GM12878 (cell line): ENCODE data around the gene TRPM7. TPM values are rescaled to one million over a fixed set of nuclear protein-coding genes. Genes with fewer than 3 reads are reported as not detected.
A peak's percentile ranks its signal among the peaks of the same experiment; 100 is the strongest.

Experiments used
- ASH2L ChIP-seq: fragments of 300-600, 200-600 bp; sonication (generic); IDR thresholded peaks from 2 replicates; pipeline ENCODE4 v1.6.1; 2017; ENCODE audit warnings: low read depth, mild to moderate bottlenecking, borderline replicate concordance
- ATF7 ChIP-seq: fragments of 450-650 bp; IDR thresholded peaks from 2 replicates; pipeline ENCODE4 v1.6.1; 2016; ENCODE audit warnings: low read depth, mild to moderate bottlenecking
- BRCA1 ChIP-seq: IDR thresholded peaks from 2 replicates; pipeline ENCODE4 v1.6.1; 2011; ENCODE audit warnings: low read depth, low read length, improper control_type of control experiment
- EGR1 ChIP-seq, 2 experiments: IDR thresholded peaks; 1 replicate in 1 of 2; 2 replicates in 1 of 2; pipeline ENCODE4 v1.6.1; 2011 to 2012; ENCODE audit warnings: low read depth in 2 of 2, low read length in 2 of 2, borderline replicate concordance in 1 of 2, mild to moderate bottlenecking in 1 of 2, moderate library complexity in 1 of 2
- MEF2B ChIP-seq: fragments of 450-650 bp; IDR thresholded peaks from 2 replicates; pipeline ENCODE4 v1.6.1; 2018; ENCODE audit warnings: mild to moderate bottlenecking, moderate library complexity; ENCODE audit not compliant: partially characterized antibody, poor library complexity, severe bottlenecking
- NFIC ChIP-seq: IDR thresholded peaks from 2 replicates; pipeline ENCODE4 v1.6.1; 2012; ENCODE audit warnings: low read depth, mild to moderate bottlenecking, inconsistent platforms, low read length, moderate library complexity
- NFYB ChIP-seq: IDR thresholded peaks from 2 replicates; pipeline ENCODE4 v1.6.1; 2011; ENCODE audit warnings: low read depth, mild to moderate bottlenecking, low read length, improper control_type of control experiment, moderate library complexity; ENCODE audit not compliant: insufficient read depth
- NKRF ChIP-seq: fragments of 450-650 bp; conservative IDR thresholded peaks from 2 replicates; pipeline ENCODE4 v1.6.1; 2017; ENCODE audit warnings: mild to moderate bottlenecking, moderate library complexity
- NR2F1 ChIP-seq: fragments of 450-650 bp; conservative IDR thresholded peaks from 2 replicates; pipeline ENCODE4 v1.6.1; 2017; ENCODE audit warnings: mild to moderate bottlenecking
- RELA ChIP-seq: fragments of 450-650 bp; IDR thresholded peaks from 2 replicates; pipeline ENCODE4 v1.8.0; 2014; ENCODE audit warnings: borderline replicate concordance; ENCODE audit not compliant: partially characterized antibody
- SREBF2 ChIP-seq: IDR thresholded peaks from 2 replicates; pipeline ENCODE4 v1.6.1; 2012; ENCODE audit warnings: mild to moderate bottlenecking, low read length
- STAT1 ChIP-seq: fragments of 450-650 bp; conservative IDR thresholded peaks from 2 replicates; pipeline ENCODE4 v1.6.1; 2014; ENCODE audit warnings: antibody characterized with exemption, mild to moderate bottlenecking
- TCF12 ChIP-seq: IDR thresholded peaks from 2 replicates; pipeline ENCODE4 v1.6.1; 2011; ENCODE audit warnings: low read depth, mild to moderate bottlenecking, low read length
- USF2 ChIP-seq: IDR thresholded peaks from 2 replicates; pipeline ENCODE4 v1.6.1; 2011; ENCODE audit warnings: low read depth, low read length, improper control_type of control experiment, borderline replicate concordance
- ZBED1 ChIP-seq: IDR thresholded peaks from 2 replicates; pipeline ENCODE4 v1.6.1; 2016; ENCODE audit warnings: borderline replicate concordance
- ZNF592 ChIP-seq: fragments of 450-650 bp; IDR thresholded peaks from 2 replicates; pipeline ENCODE4 v1.6.1; 2017; ENCODE audit warnings: mild to moderate bottlenecking, moderate library complexity
- polyA plus RNA-seq, 11 experiments: library from polyadenylated mRNA; depleted of rRNA in 4 of 11; unstranded in 6 of 11; stranded (reverse) in 5 of 11; fragments of >200 nt; fragmentation: Nextera tagmentation in 4 of 11; fragmentation: Illumina TruSeq in 1 of 11; extraction: Ambion mirVana in 4 of 11; extraction: Trizol in 1 of 11; gene quantifications; 1 replicate in 1 of 11; 2 replicates in 10 of 11; pipeline versions ENCODE4 v1.2.1 to v1.2.3, GENCODE V29; 2011 to 2016; ENCODE audit warnings: inconsistent platforms in 2 of 11, missing spikeins in 2 of 11, low read depth in 1 of 11
- total RNA-seq, 4 experiments: library from RNA; depleted of rRNA in 3 of 4; stranded (reverse); fragments of >200 nt in 3 of 4; fragmentation: Illumina TruSeq in 1 of 4; extraction: Trizol in 1 of 4; gene quantifications; 2 replicates each; pipeline versions ENCODE4 v1.2.1 to v1.2.3, GENCODE V29; 2013 to 2021
- TF ChIP-seq, protein P1 (sequence below): IDR thresholded peaks from 2 replicates; pipeline ENCODE4 v1.6.1; 2012; ENCODE audit warnings: low read depth, low read length, improper control_type of control experiment
- TF ChIP-seq, protein P2 (sequence below): IDR thresholded peaks from 2 replicates; pipeline ENCODE4 v1.6.1; 2011; ENCODE audit warnings: borderline replicate concordance, low read depth, mild to moderate bottlenecking, moderate library complexity, mixed read lengths, low read length; ENCODE audit not compliant: insufficient read depth; ENCODE audit errors: extremely low read length

TRPM7 gene
- total and polyA plus RNA-seq, 10 of the 15 experiments (the other 5 are each of a cell fraction or from before 2014, with no cell fraction given), result 4.5 to 49.7 (median 22.5) TPM

DNA sequence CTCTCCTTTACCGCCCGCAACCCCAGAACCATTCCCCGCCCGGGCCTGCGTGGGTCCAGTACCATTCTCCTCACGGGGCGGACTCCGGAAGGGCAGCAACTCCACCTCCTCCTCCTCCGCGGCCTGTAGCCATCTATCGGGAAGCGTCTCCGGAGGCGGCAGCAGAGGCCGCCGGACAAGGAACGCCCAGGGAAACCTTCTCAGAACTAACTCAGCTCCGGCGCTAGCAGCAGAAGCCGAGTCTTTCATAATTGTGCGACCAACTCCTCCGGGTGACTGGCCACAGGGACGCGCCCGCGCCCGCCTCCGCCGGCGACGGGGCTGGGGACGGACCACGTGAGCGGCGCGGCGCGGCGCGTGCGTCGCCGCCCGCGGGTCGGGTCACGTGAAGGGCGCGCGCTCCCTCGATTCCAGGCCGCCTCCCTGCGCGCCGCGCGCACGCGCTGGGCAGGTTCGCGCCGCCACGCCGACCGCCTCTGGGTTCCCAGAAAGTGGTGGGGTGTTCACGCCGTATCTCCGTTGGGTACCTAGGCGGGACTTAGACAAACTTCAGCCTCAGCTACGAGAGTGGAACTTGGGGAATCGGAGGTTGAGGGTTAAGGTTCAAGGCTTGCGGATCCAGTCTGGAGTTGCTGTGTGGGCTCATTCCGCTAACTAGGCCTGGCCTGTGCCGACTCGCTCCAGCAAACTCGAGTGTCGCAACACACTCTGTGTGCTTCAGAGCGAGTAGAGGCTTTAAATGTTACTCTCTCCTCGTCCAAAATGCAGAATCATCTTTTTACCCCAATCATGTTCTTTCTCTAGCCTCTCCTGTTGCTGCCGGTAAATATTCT is at the start of gene TRPM7 (continued):
- TF ChIP-seq, protein P1, sequence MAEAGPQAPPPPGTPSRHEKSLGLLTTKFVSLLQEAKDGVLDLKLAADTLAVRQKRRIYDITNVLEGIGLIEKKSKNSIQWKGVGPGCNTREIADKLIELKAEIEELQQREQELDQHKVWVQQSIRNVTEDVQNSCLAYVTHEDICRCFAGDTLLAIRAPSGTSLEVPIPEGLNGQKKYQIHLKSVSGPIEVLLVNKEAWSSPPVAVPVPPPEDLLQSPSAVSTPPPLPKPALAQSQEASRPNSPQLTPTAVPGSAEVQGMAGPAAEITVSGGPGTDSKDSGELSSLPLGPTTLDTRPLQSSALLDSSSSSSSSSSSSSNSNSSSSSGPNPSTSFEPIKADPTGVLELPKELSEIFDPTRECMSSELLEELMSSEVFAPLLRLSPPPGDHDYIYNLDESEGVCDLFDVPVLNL, result 0 out of 2 replicates have a peak, but pooled peaks have one; percentile 43
- TF ChIP-seq NFIC (no peak), MEF2B (no peak), BRCA1 (no peak), USF2 (peak; percentile 96), TCF12 (0 out of 2 replicates have a peak, but pooled peaks have one; percentile 29), ZBED1 (no peak), ATF7 (0 out of 2 replicates have a peak, but pooled peaks have one; percentile 9), EGR1 (IDR thresholded peaks at IDR 0.05; ENCODE audit: borderline replicate concordance in 1 of 2, low read depth in 2 of 2, low read length in 2 of 2) (peak; percentile 66 to 81), NR2F1 (peak; percentile 56), ZNF592 (no peak), NKRF (peak; percentile 42; the same call in 1 of the 2 replicates), ASH2L (0 out of 2 replicates have a peak, but pooled peaks have one; percentile 48), NFYB (peak; percentile 51; the same call in 1 of the 2 replicates), SREBF2 (no peak), RELA (peak; percentile 97), STAT1 (peak; percentile 34; the same call in 1 of the 2 replicates)
- TF ChIP-seq, protein P2, sequence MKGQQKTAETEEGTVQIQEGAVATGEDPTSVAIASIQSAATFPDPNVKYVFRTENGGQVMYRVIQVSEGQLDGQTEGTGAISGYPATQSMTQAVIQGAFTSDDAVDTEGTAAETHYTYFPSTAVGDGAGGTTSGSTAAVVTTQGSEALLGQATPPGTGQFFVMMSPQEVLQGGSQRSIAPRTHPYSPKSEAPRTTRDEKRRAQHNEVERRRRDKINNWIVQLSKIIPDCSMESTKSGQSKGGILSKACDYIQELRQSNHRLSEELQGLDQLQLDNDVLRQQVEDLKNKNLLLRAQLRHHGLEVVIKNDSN, result peak; percentile 99
